Endothelial cell of umbilical vein (primary cell): ENCODE measurements around the gene SLC66A2. TPM values are rescaled to one million over a fixed set of nuclear protein-coding genes. Genes with fewer than 3 reads are reported as not detected.
"Not testable (repeated sequence)": the region's sequence is repeated elsewhere in the genome, so short reads cannot be mapped to it uniquely, and the experiment has no call there.

ENCODE experiments used
- BruUV-seq: library from RNA; stranded (reverse); fragments of 400-500 nt; replicated peaks from 2 replicates; lab custom pipeline; 2021; lab: Mats Ljungman, UMichigan
- CTCF ChIA-PET: fragments of 300-600, 350-600 bp; sonication (Branson Sonifier 250); formaldehyde crosslinking; loops from one replicate; lab custom pipeline; 2021; ENCODE audit warnings: antibody characterized with exemption, inconsistent platforms; lab: Charles Lee
- POLR2A ChIA-PET: fragments of 300-600, 350-600 bp; sonication (Branson Sonifier 250); formaldehyde crosslinking; loops from one replicate; lab custom pipeline; 2021; ENCODE audit warnings: antibody characterized with exemption, inconsistent platforms; lab: Charles Lee
- DNase-seq: peaks from one replicate; pipeline ENCODE4 v3.0.0-alpha.2; 2011; ENCODE audit warnings: low read depth, low spot score
- FAIRE-seq: peaks from 2 replicates; lab custom pipeline; 2011; peaks lifted over from hg19 to GRCh38; lab: Jason Lieb, UNC
- H2AFZ ChIP-seq: 2 replicates; pipeline ENCODE4 v1.6.0; 2012; ENCODE audit warnings: low read depth, low read length, control low read depth, inconsistent platforms
- H3K27ac ChIP-seq: 2 replicates; pipeline ENCODE4 v1.5.1; 2011; ENCODE audit warnings: low read depth, mild to moderate bottlenecking, control low read depth, low read length, moderate library complexity; ENCODE audit not compliant: insufficient read depth
- H3K27me3 ChIP-seq, 2 experiments: 2 replicates each; pipeline versions ENCODE4 v1.6.0 to v1.6.1; 2011; ENCODE audit warnings: low read length in 2 of 2, mixed read lengths in 1 of 2; ENCODE audit not compliant: control insufficient read depth in 2 of 2, insufficient read depth in 2 of 2
- H3K36me3 ChIP-seq, 2 experiments: 2 replicates in 1 of 2; 3 replicates in 1 of 2; pipeline ENCODE4 v1.5.1; 2011; ENCODE audit warnings: low read length in 2 of 2, mild to moderate bottlenecking in 1 of 2, moderate library complexity in 1 of 2; ENCODE audit not compliant: control insufficient read depth in 2 of 2, insufficient read depth in 2 of 2; ENCODE audit errors: extremely low read depth in 1 of 2
- H3K4me1 ChIP-seq: 3 replicates; pipeline ENCODE4 v1.5.1; 2011; ENCODE audit warnings: mild to moderate bottlenecking, low read length; ENCODE audit not compliant: control insufficient read depth, insufficient read depth; ENCODE audit errors: extremely low read depth
- H3K4me2 ChIP-seq: 2 replicates; pipeline ENCODE4 v1.6.1; 2011; ENCODE audit warnings: low read length, control low read depth, mixed read lengths; ENCODE audit not compliant: insufficient read depth
- H3K4me3 ChIP-seq, 3 experiments: fragments of 200-600 bp in 1 of 3; sonication (generic), shearing (Covaris generic) in 1 of 3; replicated peaks in 1 of 3; 2 replicates each; pipeline ENCODE4 v1.5.1; 2011 to 2016; ENCODE audit warnings: control low read depth in 3 of 3, low read length in 3 of 3, mild to moderate bottlenecking in 2 of 3, inconsistent platforms in 1 of 3, low read depth in 1 of 3, moderate library complexity in 1 of 3; ENCODE audit not compliant: insufficient read depth in 1 of 3
- H3K79me2 ChIP-seq: 2 replicates; pipeline ENCODE4 v1.6.0; 2012; ENCODE audit warnings: low read length, inconsistent platforms; ENCODE audit not compliant: control insufficient read depth, insufficient read depth
- H3K9ac ChIP-seq: replicated peaks from 2 replicates; pipeline ENCODE3; 2011; ENCODE audit warnings: low read length, control low read depth; ENCODE audit not compliant: insufficient read depth; ENCODE audit errors: extremely low read depth
- H3K9me1 ChIP-seq: replicated peaks from 3 replicates; pipeline ENCODE4 v1.6.0; 2011; ENCODE audit warnings: mild to moderate bottlenecking, low read length; ENCODE audit not compliant: control insufficient read depth, insufficient read depth; ENCODE audit errors: extremely low read depth
- H3K9me3 ChIP-seq: replicated peaks from 2 replicates; pipeline ENCODE4 v1.5.1; 2012; ENCODE audit warnings: low read length, inconsistent platforms; ENCODE audit not compliant: control insufficient read depth, insufficient read depth
- H4K20me1 ChIP-seq: replicated peaks from 2 replicates; pipeline ENCODE3; 2011; ENCODE audit warnings: mild to moderate bottlenecking, low read length; ENCODE audit not compliant: control insufficient read depth, insufficient read depth; ENCODE audit errors: extremely low read depth
- EZH2 ChIP-seq: IDR thresholded peaks from 2 replicates; pipeline ENCODE4 v1.6.1; 2012; ENCODE audit warnings: borderline replicate concordance, low read depth, mild to moderate bottlenecking, moderate library complexity, low read length, inconsistent platforms; ENCODE audit not compliant: severe bottlenecking
- FOS ChIP-seq: IDR thresholded peaks from 2 replicates; pipeline ENCODE4 v1.6.1; 2011; ENCODE audit warnings: mild to moderate bottlenecking, low read length, moderate library complexity, borderline replicate concordance; ENCODE audit not compliant: insufficient read depth
- GATA2 ChIP-seq: IDR thresholded peaks from 2 replicates; pipeline ENCODE4 v1.7.0; 2011; ENCODE audit warnings: low read depth, mild to moderate bottlenecking, moderate library complexity, mixed read lengths, low read length; ENCODE audit not compliant: insufficient read length, insufficient read depth
- JUN ChIP-seq: IDR thresholded peaks from 2 replicates; pipeline ENCODE4 v1.6.1; 2011; ENCODE audit warnings: borderline replicate concordance, low read depth; ENCODE audit not compliant: insufficient read length, insufficient read depth
- MAX ChIP-seq: IDR thresholded peaks from 2 replicates; pipeline ENCODE4 v1.6.1; 2011; ENCODE audit not compliant: insufficient read depth, insufficient read length
- MYC ChIP-seq: IDR thresholded peaks from one replicate; pipeline ENCODE4 v1.6.1; 2011; ENCODE audit warnings: mild to moderate bottlenecking, low read depth, low read length
- POLR2A ChIP-seq: IDR thresholded peaks from 2 replicates; pipeline ENCODE4 v1.6.1; 2012; ENCODE audit warnings: low read depth, mild to moderate bottlenecking, control low read depth, low read length
- POLR2AphosphoS5 ChIP-seq: IDR thresholded peaks from 2 replicates; pipeline ENCODE4 v1.6.1; 2012; ENCODE audit warnings: low read depth, mild to moderate bottlenecking, control low read depth, low read length, moderate library complexity; ENCODE audit not compliant: insufficient read depth
- dilution Hi-C: fragments of 300-500 bp; cut with MboI; formaldehyde crosslinking; loops from one replicate; pipeline ENCODE4 v1.15.0; 2019; ENCODE audit warnings: low sequenced_read_pairs; ENCODE audit not compliant: extremely low pct_ligation_motif_present
- intact Hi-C: fragments of 100-400 bp; cut with micrococcal nuclease; formaldehyde crosslinking; loops from one replicate; pipeline ENCODE4 v1.10.0; 2022
- polyA plus RNA-seq, 4 experiments: library from polyadenylated mRNA; depleted of rRNA in 3 of 4; stranded (reverse) in 3 of 4; unstranded in 1 of 4; fragments of >200 nt; gene quantifications; 2 replicates each; pipeline versions ENCODE4 v1.2.1 to v1.2.3, GENCODE V29; 2011 to 2012; ENCODE audit warnings: missing spikeins in 1 of 4
- total RNA-seq: library from RNA; stranded (reverse); gene quantifications from 2 replicates; pipeline ENCODE4 v1.2.3, GENCODE V29; 2021
- TF ChIP-seq, protein P1 (sequence below), 2 donors: IDR thresholded peaks; 1 replicate in 1 of 2; 2 replicates in 1 of 2; pipeline ENCODE4 v1.5.1; 2011; ENCODE audit warnings: low read length in 2 of 2, mild to moderate bottlenecking in 2 of 2, moderate library complexity in 2 of 2, control low read depth in 1 of 2, inconsistent platforms in 1 of 2, low read depth in 1 of 2; ENCODE audit not compliant: insufficient read depth in 1 of 2; ENCODE audit errors: extremely low read depth in 1 of 2

SLC66A2 gene
- total and polyA plus RNA-seq, 2 donors (not counting 3 experiments of a cell fraction or from before 2014, with no cell fraction given), result 32.5 to 37.1 TPM

DNA sequence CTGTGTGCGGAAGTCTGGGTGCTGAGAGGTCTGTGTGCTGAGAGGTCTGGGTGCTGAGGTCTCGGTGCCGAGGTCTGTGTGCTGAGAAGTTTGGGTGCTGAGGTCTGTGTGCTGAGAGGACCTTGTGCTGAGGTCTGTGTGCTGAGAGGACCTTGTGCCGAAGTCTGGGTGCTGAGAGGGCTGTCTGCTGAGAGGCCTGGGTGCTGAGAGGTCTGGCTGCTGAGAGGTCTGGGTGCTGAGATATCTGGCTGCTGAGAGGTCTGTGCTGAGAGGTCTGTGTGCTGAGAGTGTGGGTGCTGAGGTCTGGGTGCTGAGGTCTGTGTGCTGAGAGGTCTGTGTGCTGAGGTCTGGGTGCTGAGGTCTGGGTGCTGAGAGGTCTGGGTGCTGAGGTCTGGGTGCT lies 86.5 kb downstream of the SLC66A2 start:
- FAIRE-seq, H2AFZ ChIP-seq, H3K79me2 ChIP-seq, intact Hi-C loops, H3K4me2 ChIP-seq, H3K27ac ChIP-seq, H3K9me1 ChIP-seq, POLR2A ChIA-PET, H4K20me1 ChIP-seq, H3K9me3 ChIP-seq, dilution Hi-C loops, H3K4me3 ChIP-seq, H3K9ac ChIP-seq, H3K4me1 ChIP-seq, DNase-seq, H3K27me3 ChIP-seq, CTCF ChIA-PET, BruUV-seq, H3K36me3 ChIP-seq: not testable (repeated sequence)

DNA sequence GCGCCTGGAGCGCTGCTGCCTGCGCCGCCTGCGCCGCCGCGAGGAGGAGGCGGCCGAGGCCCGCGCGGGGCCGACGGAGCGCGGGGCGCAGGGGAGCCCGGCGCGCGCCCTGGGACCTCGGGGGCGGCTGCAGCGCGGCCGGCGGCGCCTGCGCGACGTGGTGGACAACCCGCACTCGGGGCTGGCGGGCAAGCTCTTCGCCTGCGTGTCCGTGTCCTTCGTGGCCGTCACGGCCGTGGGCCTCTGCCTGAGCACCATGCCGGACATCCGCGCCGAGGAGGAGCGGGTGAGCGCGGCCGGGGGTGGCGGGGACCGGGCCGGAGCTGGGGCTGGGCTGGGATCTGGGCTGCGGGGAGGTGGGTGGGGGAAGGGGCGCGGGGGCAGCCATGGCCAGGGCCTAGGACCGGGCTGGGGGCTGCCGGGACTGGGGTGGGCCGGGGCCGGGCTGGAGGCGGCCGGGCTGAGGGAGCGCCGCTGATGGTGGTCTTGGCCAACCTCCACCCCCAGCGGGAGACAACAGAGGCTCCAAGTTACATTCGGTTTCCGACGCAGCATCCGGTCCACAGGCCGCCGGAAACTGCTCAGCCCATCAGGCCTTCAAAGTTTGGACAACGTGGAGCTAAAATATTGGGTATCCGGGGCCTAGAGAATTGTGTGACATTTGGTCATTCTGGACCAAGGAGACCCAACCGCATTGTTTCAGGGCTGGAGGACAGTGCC lies 87.3 kb downstream of the SLC66A2 start:
- H3K4me2 ChIP-seq, result no peak overlapping the region
- intact Hi-C loops, result no loop called here
- BruUV-seq, result no TSS peak
- H3K4me1 ChIP-seq, result no peaks in the 10 kb centered on the region
- no peaks in the 10 kb centered on the region for H3K79me2 ChIP-seq
- TF ChIP-seq FOS, result no peak
- no peak for TF ChIP-seq JUN
- no peak for TF ChIP-seq POLR2A
- no peak for TF ChIP-seq GATA2
- no peak for TF ChIP-seq MAX
- TF ChIP-seq MYC, result no peak
- TF ChIP-seq POLR2AphosphoS5, result no peak
- TF ChIP-seq EZH2, result no peak
- TF ChIP-seq, protein P1, sequence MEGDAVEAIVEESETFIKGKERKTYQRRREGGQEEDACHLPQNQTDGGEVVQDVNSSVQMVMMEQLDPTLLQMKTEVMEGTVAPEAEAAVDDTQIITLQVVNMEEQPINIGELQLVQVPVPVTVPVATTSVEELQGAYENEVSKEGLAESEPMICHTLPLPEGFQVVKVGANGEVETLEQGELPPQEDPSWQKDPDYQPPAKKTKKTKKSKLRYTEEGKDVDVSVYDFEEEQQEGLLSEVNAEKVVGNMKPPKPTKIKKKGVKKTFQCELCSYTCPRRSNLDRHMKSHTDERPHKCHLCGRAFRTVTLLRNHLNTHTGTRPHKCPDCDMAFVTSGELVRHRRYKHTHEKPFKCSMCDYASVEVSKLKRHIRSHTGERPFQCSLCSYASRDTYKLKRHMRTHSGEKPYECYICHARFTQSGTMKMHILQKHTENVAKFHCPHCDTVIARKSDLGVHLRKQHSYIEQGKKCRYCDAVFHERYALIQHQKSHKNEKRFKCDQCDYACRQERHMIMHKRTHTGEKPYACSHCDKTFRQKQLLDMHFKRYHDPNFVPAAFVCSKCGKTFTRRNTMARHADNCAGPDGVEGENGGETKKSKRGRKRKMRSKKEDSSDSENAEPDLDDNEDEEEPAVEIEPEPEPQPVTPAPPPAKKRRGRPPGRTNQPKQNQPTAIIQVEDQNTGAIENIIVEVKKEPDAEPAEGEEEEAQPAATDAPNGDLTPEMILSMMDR (IDR thresholded peaks at IDR 0.05; ENCODE audit: extremely low read depth in 1 of 2, insufficient read depth in 1 of 2, low read depth in 1 of 2, low read length in 2 of 2), result no peak
- H3K9me1 ChIP-seq, result no peaks in the 10 kb centered on the region
- H2AFZ ChIP-seq, result no peak overlapping the region
- no peaks in the 10 kb centered on the region for H3K9me3 ChIP-seq
- H3K27me3 ChIP-seq, result no peaks in the 10 kb centered on the region
- dilution Hi-C loops, result no loop called here
- DNase-seq, result no peak
- CTCF ChIA-PET, result no interaction called here
- FAIRE-seq, result no peak
- H3K27ac ChIP-seq, result no peak overlapping the region
- H4K20me1 ChIP-seq, result no peaks in the 10 kb centered on the region
- POLR2A ChIA-PET, result no interaction called here
- H3K9ac ChIP-seq, result no peak overlapping the region
- H3K4me3 ChIP-seq, result no peak overlapping the region
- H3K36me3 ChIP-seq, result no peaks in the 10 kb centered on the region
